DND-41 (cell line): ENCODE data around the gene CNST.

ENCODE experiments used
- ATAC-seq: fragments of 200-7000 bp; cut with Tn5 transposase; 3 replicates; pipeline ENCODE4 v1.9.1; 2021; ENCODE audit warnings: low read depth; ENCODE audit not compliant: insufficient read depth
- DNase-seq: peaks from one replicate; pipeline ENCODE4 v3.0.0-alpha.2; 2020
- H2AFZ ChIP-seq: 2 replicates; pipeline ENCODE4 v1.6.0; 2012; ENCODE audit warnings: low read depth, low read length
- H3K27ac ChIP-seq: 2 replicates; pipeline ENCODE4 v1.5.1; 2012; ENCODE audit warnings: low read length, inconsistent platforms
- H3K27me3 ChIP-seq: fragments of 200-600 bp; sonication (generic); 2 replicates; pipeline ENCODE4 v1.6.0; 2012; ENCODE audit warnings: low read length, mild to moderate bottlenecking, inconsistent platforms; ENCODE audit not compliant: insufficient read depth, poor library complexity
- H3K36me3 ChIP-seq: 2 replicates; pipeline ENCODE4 v1.5.1; 2012; ENCODE audit warnings: low read length, inconsistent platforms; ENCODE audit not compliant: insufficient read depth
- H3K4me1 ChIP-seq: 2 replicates; pipeline ENCODE4 v1.5.1; 2012; ENCODE audit warnings: mild to moderate bottlenecking, low read length; ENCODE audit not compliant: insufficient read depth
- H3K4me2 ChIP-seq: 2 replicates; pipeline ENCODE4 v1.6.0; 2012; ENCODE audit warnings: mild to moderate bottlenecking, moderate library complexity, low read length, inconsistent platforms; ENCODE audit not compliant: insufficient read depth
- H3K4me3 ChIP-seq, 2 experiments: fragments of 200-600 bp in 1 of 2; shearing (Covaris generic) in 1 of 2; 2 replicates each; pipeline ENCODE4 v1.5.1; 2012 to 2016; ENCODE audit warnings: inconsistent platforms in 2 of 2, low read length in 2 of 2, mild to moderate bottlenecking in 2 of 2, low read depth in 1 of 2, moderate library complexity in 1 of 2
- H3K79me2 ChIP-seq: 2 replicates; pipeline ENCODE4 v1.6.0; 2012; ENCODE audit warnings: low read length, inconsistent platforms; ENCODE audit not compliant: insufficient read depth
- H3K9ac ChIP-seq: 2 replicates; pipeline ENCODE4 v1.6.0; 2012; ENCODE audit warnings: low read depth, mild to moderate bottlenecking, inconsistent platforms, low read length, moderate library complexity
- H3K9me3 ChIP-seq: 2 replicates; pipeline ENCODE4 v1.5.1; 2012; ENCODE audit warnings: low read length, moderate library complexity, mild to moderate bottlenecking, inconsistent platforms; ENCODE audit not compliant: insufficient read depth, severe bottlenecking
- H4K20me1 ChIP-seq: 2 replicates; pipeline ENCODE4 v1.6.0; 2012; ENCODE audit warnings: low read length; ENCODE audit not compliant: insufficient read depth
- CTCF ChIP-seq: IDR thresholded peaks from 2 replicates; pipeline ENCODE4 v1.5.1; 2012; ENCODE audit warnings: borderline replicate concordance, low read length, moderate library complexity, mild to moderate bottlenecking; ENCODE audit not compliant: poor library complexity, severe bottlenecking; ENCODE audit errors: extremely low read depth
- EZH2 ChIP-seq: IDR thresholded peaks from 3 replicates; pipeline ENCODE4 v1.6.1; 2012; ENCODE audit warnings: borderline replicate concordance, low read depth, mild to moderate bottlenecking, moderate library complexity, low read length, inconsistent platforms; ENCODE audit not compliant: severe bottlenecking

The CNST gene

GRCh38 chr1:246519514-246519913, 46.7 kb upstream of the CNST start:
- DNase-seq (no peak), ATAC-seq (no peak)
- no peak overlapping the region for H3K27ac ChIP-seq
- H3K4me2 ChIP-seq, result no peak overlapping the region
- no peak overlapping the region for H2AFZ ChIP-seq
- H3K4me1 ChIP-seq, result no peaks in the 10 kb centered on the region
- H3K9me3 ChIP-seq, result peaks cover 38% of the 10 kb centered on the region
- TF ChIP-seq EZH2 (no peak), CTCF (no peak)
- no peak overlapping the region for H3K9ac ChIP-seq
- no peaks in the 10 kb centered on the region for H3K79me2 ChIP-seq
- H3K4me3 ChIP-seq, result no peak overlapping the region
- no peaks in the 10 kb centered on the region for H3K27me3 ChIP-seq
- H3K36me3 ChIP-seq, result no peaks in the 10 kb centered on the region
- H4K20me1 ChIP-seq, result no peaks in the 10 kb centered on the region

- H3K4me1 ChIP-seq, result no peaks in the 10 kb centered on the region
- H2AFZ ChIP-seq, result no peak overlapping the region
- no peak overlapping the region for H3K9ac ChIP-seq
- H3K4me3 ChIP-seq, result no peak overlapping the region
- H3K36me3 ChIP-seq, result no peaks in the 10 kb centered on the region
- no peaks in the 10 kb centered on the region for H3K27me3 ChIP-seq
- DNase-seq, result no peak
- no peaks in the 10 kb centered on the region for H4K20me1 ChIP-seq
- no peak overlapping the region for H3K4me2 ChIP-seq
- peaks cover 6% of the 10 kb centered on the region for H3K9me3 ChIP-seq
- no peak for TF ChIP-seq CTCF
- TF ChIP-seq EZH2, result no peak
- no peak for ATAC-seq
- no peaks in the 10 kb centered on the region for H3K79me2 ChIP-seq
- no peak overlapping the region for H3K27ac ChIP-seq
These were observed 39.9 kb upstream of the CNST start for GRCh38 chr1:246526380-246526779.

GRCh38 chr1:246526915-246527314, 39.3 kb upstream of the CNST start:
- H2AFZ ChIP-seq, result no peak overlapping the region
- no peak for TF ChIP-seq CTCF
- no peak for TF ChIP-seq EZH2
- H3K79me2 ChIP-seq, result no peaks in the 10 kb centered on the region
- H3K27ac ChIP-seq, result no peak overlapping the region
- ATAC-seq (no peak), DNase-seq (no peak)
- no peak overlapping the region for H3K4me3 ChIP-seq
- H4K20me1 ChIP-seq, result no peaks in the 10 kb centered on the region
- no peaks in the 10 kb centered on the region for H3K36me3 ChIP-seq
- no peak overlapping the region for H3K4me2 ChIP-seq
- H3K4me1 ChIP-seq, result no peaks in the 10 kb centered on the region
- H3K27me3 ChIP-seq, result no peaks in the 10 kb centered on the region
- no peak overlapping the region for H3K9ac ChIP-seq
- H3K9me3 ChIP-seq, result peaks cover 6% of the 10 kb centered on the region
